D341Med (cell line): ENCODE results near the gene TICAM2.

Experiments used
- DNase-seq: peaks from one replicate; pipeline ENCODE4 v3.0.0; 2012; ENCODE audit warnings: low spot score

TICAM2 gene

GRCh38 chr5:115607935-115608334 lies 5.7 kb upstream of the TICAM2 start:
- DNase-seq, result no peak

GRCh38 chr5:115605436-115605835 lies 3.2 kb upstream of the TICAM2 start:
- DNase-seq, result no peak

- no peak for DNase-seq
These were observed 379 bp upstream of the TICAM2 start for GRCh38 chr5:115602591-115603125.

GRCh38 chr5:115600766-115601165 lies 1.5 kb downstream of the TICAM2 start:
- DNase-seq, result no peak

- no peak for DNase-seq
These were observed 2.4 kb downstream of the TICAM2 start for GRCh38 chr5:115599924-115600323.

GRCh38 chr5:115599502-115599901 lies 2.8 kb downstream of the TICAM2 start:
- DNase-seq, result no peak

GRCh38 chr5:115594128-115595047 lies 7.9 kb downstream of the TICAM2 start:
- no peak for DNase-seq

GRCh38 chr5:115589043-115589442 lies 13.2 kb downstream of the TICAM2 start:
- no peak for DNase-seq

- DNase-seq, result no peak
These were observed 13.6 kb downstream of the TICAM2 start for GRCh38 chr5:115588640-115589039.

GRCh38 chr5:115586525-115587146 lies 15.6 kb downstream of the TICAM2 start:
- no peak for DNase-seq

- no peak for DNase-seq
These were observed 17.0 kb downstream of the TICAM2 start for GRCh38 chr5:115585265-115585664.

- DNase-seq, result no peak
These were observed 17.8 kb downstream of the TICAM2 start for GRCh38 chr5:115584501-115584900.

GRCh38 chr5:115583474-115583873 lies 18.8 kb downstream of the TICAM2 start:
- no peak for DNase-seq

- no peak for DNase-seq
These were observed 21.3 kb downstream of the TICAM2 start for GRCh38 chr5:115580941-115581340.

GRCh38 chr5:115579747-115580173 lies 22.5 kb downstream of the TICAM2 start:
- DNase-seq, result no peak

- DNase-seq, result no peak
These were observed 23.1 kb downstream of the TICAM2 start for GRCh38 chr5:115579216-115579615.

- no peak for DNase-seq
These were observed 23.6 kb downstream of the TICAM2 start for GRCh38 chr5:115578657-115579056.

GRCh38 chr5:115577741-115578140 lies 24.5 kb downstream of the TICAM2 start:
- DNase-seq, result no peak

GRCh38 chr5:115577329-115577728 lies 24.9 kb downstream of the TICAM2 start:
- no peak for DNase-seq

- no peak for DNase-seq
These were observed 26.9 kb downstream of the TICAM2 start for GRCh38 chr5:115575167-115576070.

- no peak for DNase-seq
These were observed 29.1 kb downstream of the TICAM2 start for GRCh38 chr5:115573133-115573532.

GRCh38 chr5:115571441-115571878 lies 30.8 kb downstream of the TICAM2 start:
- no peak for DNase-seq
